ENCODE data around the gene TAF12.
"Not testable (repeated sequence)": the region's sequence is repeated elsewhere in the genome, so short reads cannot be mapped to it uniquely, and the experiment has no call there.

The TAF12 gene

DNA sequence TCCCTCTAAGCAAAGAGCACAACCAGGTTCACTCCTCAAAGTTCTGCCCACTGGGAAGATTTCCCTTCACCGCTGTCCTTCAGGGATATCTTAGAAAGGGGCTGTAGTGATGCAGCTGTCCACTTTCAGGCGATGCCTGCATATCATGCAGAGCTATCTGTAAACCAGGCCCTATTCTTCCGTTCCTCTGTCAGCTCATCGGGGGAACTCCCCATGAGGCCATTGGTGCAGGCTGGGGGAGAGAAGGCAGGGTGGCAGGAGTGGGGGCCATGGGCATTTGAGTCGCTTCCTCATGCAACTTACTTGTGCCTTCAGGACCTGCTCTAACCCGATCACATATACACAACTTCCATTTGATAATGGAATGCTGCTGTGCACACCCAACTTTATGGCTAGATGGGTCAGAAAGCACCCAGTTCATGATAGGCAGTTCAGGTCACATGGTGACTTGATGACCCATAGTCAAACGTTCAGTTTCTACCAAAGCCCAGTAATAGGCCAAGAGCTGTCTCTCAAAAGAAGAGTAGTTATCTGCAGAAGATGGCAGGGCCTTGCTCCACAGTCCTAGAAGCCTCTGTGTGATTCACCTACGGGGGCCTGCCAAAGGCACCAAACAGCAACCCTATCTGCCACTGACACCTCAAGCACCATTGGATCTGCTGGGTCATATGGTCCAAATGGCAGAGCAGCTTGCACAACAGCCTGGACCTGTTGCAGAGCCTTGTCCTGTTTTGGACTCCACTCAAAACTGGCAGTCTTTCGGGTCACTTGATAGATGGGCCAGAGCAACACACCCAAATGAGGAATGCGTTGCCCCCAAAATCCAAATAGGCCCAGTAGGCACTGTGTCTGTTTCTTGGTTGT lies 12.8 kb upstream of the TAF12 start:
- H3K4me1 ChIP-seq; H3K27me3 ChIP-seq (ENCODE audit: low read depth); H3K36me3 ChIP-seq (replicated peaks); in situ Hi-C loops (cut with MboI; ENCODE audit: low sequenced_read_pairs); H3K4me3 ChIP-seq; H3K9me3 ChIP-seq; DNase-seq (ENCODE audit: low spot score in 2 of 2): not testable (repeated sequence)

DNA sequence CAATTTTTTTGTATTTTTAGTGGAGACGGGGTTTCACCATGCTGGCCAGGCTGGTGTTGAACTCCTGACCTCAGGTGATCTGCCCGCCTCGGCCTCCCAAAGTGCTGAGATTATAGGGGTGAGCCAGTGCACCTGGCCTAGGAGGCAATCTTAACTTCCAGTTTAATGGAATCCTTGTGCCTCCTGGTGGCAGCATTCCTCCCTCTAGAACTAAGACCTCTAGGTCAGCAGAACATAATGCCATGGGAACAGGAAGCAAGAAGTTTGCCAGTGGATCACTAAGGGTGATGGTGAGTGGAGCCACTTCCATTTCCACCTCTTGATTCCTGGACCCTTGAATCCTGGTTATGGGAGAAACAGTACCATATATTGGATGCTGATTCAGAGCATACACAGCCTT lies 11.0 kb upstream of the TAF12 start:
- H3K4me3 ChIP-seq; in situ Hi-C loops (cut with MboI; ENCODE audit: low sequenced_read_pairs); H3K36me3 ChIP-seq (replicated peaks); H3K27me3 ChIP-seq (ENCODE audit: low read depth); H3K9me3 ChIP-seq; H3K4me1 ChIP-seq: not testable (repeated sequence)
- DNase-seq (ENCODE audit: low spot score in 2 of 2), result peak in 1 of 2 experiments; percentile 22

DNA sequence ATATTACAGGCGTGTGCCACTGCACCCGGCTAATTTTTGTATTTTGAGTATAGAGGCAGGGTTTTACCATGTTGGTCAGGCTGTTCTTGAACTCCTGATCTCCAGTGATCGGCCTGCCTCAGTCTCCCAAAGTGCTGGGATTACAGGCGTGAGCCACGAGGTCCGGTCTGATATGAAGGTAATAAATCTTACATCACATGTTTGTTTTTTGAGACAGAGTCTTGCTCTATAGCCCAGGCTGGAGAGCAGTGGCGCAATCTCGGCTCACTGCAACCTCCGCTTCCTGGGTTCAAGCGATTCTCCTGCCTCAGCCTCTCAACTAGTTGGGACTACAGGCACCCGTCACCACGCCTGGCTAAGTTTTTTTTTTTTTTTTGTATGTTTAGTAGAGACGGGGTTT lies 10.2 kb upstream of the TAF12 start:
- H3K4me1 ChIP-seq; H3K27me3 ChIP-seq (ENCODE audit: low read depth); DNase-seq (ENCODE audit: low spot score in 2 of 2); in situ Hi-C loops (cut with MboI; ENCODE audit: low sequenced_read_pairs); H3K9me3 ChIP-seq; H3K36me3 ChIP-seq (replicated peaks); H3K4me3 ChIP-seq: not testable (repeated sequence)

DNA sequence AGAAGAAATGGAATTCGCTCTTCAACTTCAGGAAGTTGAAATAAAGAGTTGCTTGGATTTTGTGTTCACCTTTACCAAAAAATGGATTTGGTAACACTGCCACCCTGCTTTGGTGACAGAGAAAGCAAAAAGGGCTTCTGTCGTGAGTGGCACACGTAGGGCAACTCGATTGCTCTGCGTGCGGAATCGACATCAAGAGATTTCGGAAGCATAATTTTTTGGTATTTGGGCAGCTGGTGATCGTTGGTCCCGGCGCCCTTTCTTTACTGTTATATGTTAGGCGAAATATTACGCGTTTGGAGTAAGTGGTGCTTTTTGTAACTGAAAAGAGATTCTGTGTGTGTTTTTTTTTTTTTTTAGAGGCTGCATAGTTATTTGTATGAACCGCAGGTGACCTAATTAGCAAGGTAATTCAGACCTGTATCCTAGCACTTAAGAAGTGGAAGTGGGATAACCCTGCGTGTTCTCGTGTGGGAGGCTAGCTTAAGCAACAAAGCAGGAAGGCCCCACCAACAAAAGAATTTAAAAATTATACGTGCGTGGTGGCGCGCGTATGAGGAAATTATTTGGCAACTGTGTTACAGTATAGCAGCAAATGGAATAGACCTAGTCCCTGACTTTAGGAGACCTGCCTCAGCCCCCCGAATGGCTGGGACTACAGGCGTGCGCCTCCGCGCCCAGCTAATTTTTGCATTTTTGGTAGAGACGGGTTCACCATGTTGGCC lies 5.8 kb upstream of the TAF12 start, which contains the start of gene RNU11:
TSS of gene RNU11 (plus strand) at position 127 of the 725 bp plus-strand sequence.
- peak within 1 kb of the TSS; percentile 13 for H3K4me3 ChIP-seq
- in situ Hi-C loops (cut with MboI; ENCODE audit: low sequenced_read_pairs), result loop anchor here (10.0 kb wide), 2 partner anchors 226 to 536 kb away; partner anchors contain the start of gene SRSF4
- H3K36me3 ChIP-seq (replicated peaks), result no peaks in the 10 kb centered on the region
- no peaks in the 10 kb centered on the region for H3K27me3 ChIP-seq (ENCODE audit: low read depth)
- H3K9me3 ChIP-seq, result no peaks in the 10 kb centered on the region
- H3K4me1 ChIP-seq, result peaks cover 17% of the 10 kb centered on the region
- DNase-seq (ENCODE audit: low spot score in 2 of 2), result peak; percentile 93 to 99

DNA sequence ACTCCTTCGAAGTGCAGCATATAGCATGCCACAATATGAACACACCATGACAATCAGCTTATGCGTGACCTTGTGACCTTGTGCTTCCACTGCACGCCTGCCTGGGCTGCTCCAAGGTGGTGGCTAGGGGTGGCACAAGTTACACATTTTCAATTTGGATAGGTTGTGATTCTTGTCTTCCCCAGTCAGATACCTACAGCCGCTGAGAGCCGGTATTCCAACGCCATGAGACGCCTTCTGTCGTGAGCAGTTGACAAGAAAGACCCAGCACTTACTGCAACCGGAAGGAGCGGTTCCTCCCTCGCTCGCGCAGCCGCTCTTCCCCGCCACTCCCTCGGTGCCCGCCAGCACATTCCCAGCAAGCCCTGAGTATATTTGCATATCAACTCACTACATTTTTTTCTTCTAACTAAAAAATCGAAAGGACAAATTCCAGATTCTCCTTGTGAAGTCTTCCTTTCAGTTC lies 5.2 kb upstream of the TAF12 start:
- H3K27me3 ChIP-seq (ENCODE audit: low read depth), result no peaks in the 10 kb centered on the region
- in situ Hi-C loops (cut with MboI; ENCODE audit: low sequenced_read_pairs), result loop anchor here (10.0 kb wide), 2 partner anchors 227 to 537 kb away; partner anchors contain the start of gene SRSF4
- H3K4me3 ChIP-seq, result peak overlapping the region; percentile 13
- no peaks in the 10 kb centered on the region for H3K36me3 ChIP-seq (replicated peaks)
- no peaks in the 10 kb centered on the region for H3K9me3 ChIP-seq
- peaks cover 19% of the 10 kb centered on the region for H3K4me1 ChIP-seq
- DNase-seq (ENCODE audit: low spot score in 2 of 2), result peak; percentile 90 to 94

DNA sequence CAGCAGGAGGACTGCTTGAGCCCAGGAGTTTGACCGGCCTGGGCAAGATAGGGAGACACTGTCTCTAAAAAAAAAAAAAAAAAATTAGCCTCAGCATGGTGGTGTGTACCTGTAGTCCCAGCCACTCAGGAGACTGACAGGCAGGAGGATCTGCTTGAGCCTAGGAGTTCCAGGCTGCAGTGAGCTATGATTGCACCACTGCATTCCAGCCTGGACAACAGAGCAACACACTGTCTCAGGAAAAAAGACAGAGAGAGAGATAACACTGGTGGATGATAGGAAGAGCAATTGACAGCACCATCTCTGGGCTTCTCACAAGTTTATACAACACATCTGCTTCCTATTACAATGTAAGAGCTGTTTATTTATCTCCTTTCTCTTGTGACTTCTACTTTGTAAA lies 3.2 kb upstream of the TAF12 start:
- Histone ChIP-seq H3K4me3 (no peak overlapping the region), H3K36me3 (replicated peaks) (0 out of 2 replicates have a peak, but pooled peaks cover 2% of the 10 kb centered on the region), H3K27me3 (ENCODE audit: low read depth) (no peaks in the 10 kb centered on the region), H3K9me3 (no peaks in the 10 kb centered on the region), H3K4me1 (peaks cover 19% of the 10 kb centered on the region)
- DNase-seq (ENCODE audit: low spot score in 2 of 2), result no peak
- in situ Hi-C loops (cut with MboI; ENCODE audit: low sequenced_read_pairs), result loop anchor here (10.0 kb wide), 2 partner anchors 229 to 539 kb away; partner anchors contain the start of gene SRSF4

DNA sequence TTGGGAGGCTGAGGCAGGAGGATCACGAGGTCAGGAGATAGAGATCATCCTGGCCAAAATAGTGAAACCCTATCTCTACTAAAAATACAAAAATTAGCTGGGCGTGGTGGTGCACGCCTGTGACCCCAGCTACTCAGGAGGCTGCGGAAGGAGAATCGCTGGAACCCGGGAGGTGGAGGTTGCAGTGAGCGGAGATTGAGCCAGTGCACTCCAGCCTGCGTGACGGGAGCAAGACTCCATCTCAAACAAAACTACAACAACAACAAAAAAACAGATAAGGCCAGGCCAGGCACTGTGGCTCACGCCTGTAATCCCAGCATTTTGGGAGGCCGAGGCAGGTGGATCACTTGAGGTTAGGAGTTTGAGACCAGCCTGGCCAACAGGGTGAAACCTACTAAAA lies 2.5 kb upstream of the TAF12 start:
- peaks cover 19% of the 10 kb centered on the region for H3K4me1 ChIP-seq
- not testable (repeated sequence) for H3K9me3 ChIP-seq; DNase-seq (ENCODE audit: low spot score in 2 of 2); H3K4me3 ChIP-seq; H3K27me3 ChIP-seq (ENCODE audit: low read depth); H3K36me3 ChIP-seq (replicated peaks)
- in situ Hi-C loops (cut with MboI; ENCODE audit: low sequenced_read_pairs), result loop anchor here (10.0 kb wide), 2 partner anchors 229 to 539 kb away; partner anchors contain the start of gene SRSF4

DNA sequence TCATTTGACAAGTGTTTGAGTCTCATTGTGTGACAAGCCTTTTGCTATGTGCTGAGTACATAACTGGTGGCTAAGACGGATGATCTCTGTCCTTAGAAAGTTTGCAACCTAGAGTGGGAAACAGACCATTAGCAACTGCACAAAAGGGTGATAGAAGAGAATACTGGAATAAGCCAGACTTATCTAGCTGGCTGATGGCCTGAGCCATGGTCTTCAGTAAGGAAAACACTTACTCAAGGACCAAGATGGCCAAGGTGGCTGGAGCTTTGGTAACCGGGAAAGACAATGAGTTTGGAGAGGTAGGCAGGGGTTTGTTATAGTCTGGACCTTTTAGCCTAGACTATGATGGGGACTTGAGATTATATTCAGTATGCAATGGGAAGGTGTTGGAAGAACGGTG lies 1.6 kb upstream of the TAF12 start:
- Histone ChIP-seq H3K4me1 (peaks cover 16% of the 10 kb centered on the region), H3K4me3 (no peak overlapping the region), H3K9me3 (no peaks in the 10 kb centered on the region), H3K36me3 (replicated peaks) (0 out of 2 replicates have a peak, but pooled peaks cover 2% of the 10 kb centered on the region), H3K27me3 (ENCODE audit: low read depth) (no peaks in the 10 kb centered on the region)
- in situ Hi-C loops (cut with MboI; ENCODE audit: low sequenced_read_pairs), result loop anchor here (10.0 kb wide), 2 partner anchors 230 to 540 kb away; partner anchors contain the start of gene SRSF4
- no peak for DNase-seq (ENCODE audit: low spot score in 2 of 2)

DNA sequence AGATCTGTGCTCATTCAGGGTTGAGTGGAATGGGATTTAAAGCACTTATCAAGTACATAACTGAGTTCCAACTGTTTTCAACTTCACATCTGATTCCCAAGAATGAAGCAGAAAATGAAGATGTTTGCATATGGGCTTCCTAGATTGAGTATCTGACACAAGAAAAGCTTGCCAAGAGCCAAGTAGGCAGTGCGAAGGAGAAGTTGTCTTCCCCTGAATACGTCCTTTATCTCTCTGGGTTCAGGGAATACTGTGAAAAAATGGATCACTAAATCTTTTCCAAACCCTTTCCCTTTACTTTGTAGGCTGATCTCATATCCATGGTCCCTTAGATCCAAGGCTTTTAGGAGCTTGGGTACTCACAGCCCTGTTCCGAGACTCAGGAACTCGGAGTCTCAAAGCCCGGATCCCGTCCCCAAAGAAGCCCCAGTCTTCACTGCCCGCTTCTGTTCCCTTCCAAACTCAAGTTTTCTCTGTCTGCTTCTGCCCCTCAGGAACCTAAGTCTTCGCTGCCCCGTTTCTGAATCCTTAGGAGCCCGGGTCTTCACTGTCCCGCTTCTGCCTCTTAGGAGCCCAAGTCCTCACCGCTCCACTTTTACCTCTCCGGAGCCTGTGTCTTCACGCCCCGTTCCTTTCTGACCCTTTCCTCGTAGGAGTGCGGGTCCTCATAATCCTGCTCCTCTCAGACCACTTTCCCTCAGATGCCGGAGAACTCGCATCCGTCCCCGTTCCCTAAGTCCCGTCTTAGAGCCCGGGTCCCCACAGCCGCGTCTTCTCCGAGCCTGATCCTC lies 616 bp downstream of the TAF12 start:
- DNase-seq (ENCODE audit: low spot score in 2 of 2), result no peak
- no peaks in the 10 kb centered on the region for H3K9me3 ChIP-seq
- 0 out of 2 replicates have a peak, but pooled peaks cover 2% of the 10 kb centered on the region for H3K36me3 ChIP-seq (replicated peaks)
- peaks cover 10% of the 10 kb centered on the region for H3K4me1 ChIP-seq
- H3K27me3 ChIP-seq (ENCODE audit: low read depth), result no peaks in the 10 kb centered on the region
- in situ Hi-C loops (cut with MboI; ENCODE audit: low sequenced_read_pairs), result loop anchor here (10.0 kb wide), 2 partner anchors 233 to 543 kb away; partner anchors contain the start of gene SRSF4
- peak overlapping the region; percentile 94 for H3K4me3 ChIP-seq

DNA sequence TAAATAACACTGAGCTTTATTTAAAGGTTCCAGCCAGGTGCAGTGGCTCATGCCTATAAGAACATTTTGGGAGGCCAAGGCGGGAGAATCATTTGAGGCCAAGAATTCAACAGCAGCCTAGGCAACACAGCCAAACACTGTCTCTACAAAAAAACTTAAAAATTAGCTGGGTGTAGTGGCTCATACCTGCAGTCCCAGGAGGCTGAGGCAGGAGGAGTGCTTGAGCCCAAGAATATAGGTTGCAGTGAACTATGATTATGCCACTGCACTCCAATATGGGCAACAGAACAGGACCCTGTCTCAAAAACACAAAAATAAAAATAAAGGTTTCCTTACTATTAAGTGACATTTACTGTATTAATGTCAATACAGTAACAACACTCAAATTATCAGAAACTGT lies 2.1 kb downstream of the TAF12 start:
- Histone ChIP-seq H3K4me3 (no peak overlapping the region), H3K4me1 (peaks cover 10% of the 10 kb centered on the region), H3K27me3 (ENCODE audit: low read depth) (no peaks in the 10 kb centered on the region), H3K9me3 (no peaks in the 10 kb centered on the region), H3K36me3 (replicated peaks) (0 out of 2 replicates have a peak, but pooled peaks cover 2% of the 10 kb centered on the region)
- DNase-seq (ENCODE audit: low spot score in 2 of 2), result peak; percentile 31 to 47
- in situ Hi-C loops (cut with MboI; ENCODE audit: low sequenced_read_pairs), result loop anchor here (10.0 kb wide), 2 partner anchors 234 to 544 kb away; partner anchors contain the start of gene SRSF4

DNA sequence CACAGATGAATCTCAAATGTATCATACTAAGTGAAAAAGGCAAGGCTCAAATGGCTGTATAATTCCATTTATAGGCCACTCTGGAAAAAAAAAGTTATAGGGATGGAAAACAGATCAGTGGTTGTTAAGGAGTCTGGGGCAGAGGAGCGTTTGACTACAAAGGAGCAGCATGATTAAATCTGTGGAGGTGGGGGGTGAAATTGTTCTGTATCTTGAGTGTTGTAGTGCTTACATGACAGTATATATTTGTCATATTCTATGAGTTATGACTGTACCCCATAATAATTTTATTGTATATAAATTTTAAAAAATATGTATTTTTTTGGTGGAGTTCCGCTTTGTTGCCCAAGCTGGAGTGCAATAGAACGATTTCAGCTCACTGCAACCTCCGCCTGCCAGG lies 10.3 kb downstream of the TAF12 start:
- H3K9me3 ChIP-seq, result no peaks in the 10 kb centered on the region
- H3K4me1 ChIP-seq, result no peaks in the 10 kb centered on the region
- no peak for DNase-seq (ENCODE audit: low spot score in 2 of 2)
- in situ Hi-C loops (cut with MboI; ENCODE audit: low sequenced_read_pairs), result no loop called here
- H3K27me3 ChIP-seq (ENCODE audit: low read depth), result no peaks in the 10 kb centered on the region
- H3K4me3 ChIP-seq, result no peak overlapping the region
- H3K36me3 ChIP-seq (replicated peaks), result no peaks in the 10 kb centered on the region

DNA sequence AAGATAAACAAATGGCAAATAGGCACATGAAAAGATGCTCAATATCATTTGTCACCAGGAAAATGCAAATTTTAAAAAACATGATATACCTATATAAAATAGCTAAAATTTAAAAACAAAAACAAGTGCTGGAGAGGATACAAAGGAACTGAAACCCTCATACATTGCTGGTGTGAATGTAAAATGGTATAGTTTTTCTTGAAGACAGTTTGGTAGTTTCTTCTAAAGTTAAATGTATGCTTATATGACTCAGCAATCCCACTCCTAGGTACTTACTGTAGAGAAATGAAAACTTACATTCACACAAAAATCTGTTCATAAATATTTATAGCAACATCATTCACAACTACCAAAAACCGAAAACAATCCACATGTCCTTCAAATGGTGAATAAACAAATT lies 11.2 kb downstream of the TAF12 start:
- no peak for DNase-seq (ENCODE audit: low spot score in 2 of 2)
- in situ Hi-C loops (cut with MboI; ENCODE audit: low sequenced_read_pairs), result no loop called here
- Histone ChIP-seq H3K4me1 (no peaks in the 10 kb centered on the region), H3K36me3 (replicated peaks) (no peaks in the 10 kb centered on the region), H3K4me3 (no peak overlapping the region), H3K9me3 (no peaks in the 10 kb centered on the region), H3K27me3 (ENCODE audit: low read depth) (no peaks in the 10 kb centered on the region)

DNA sequence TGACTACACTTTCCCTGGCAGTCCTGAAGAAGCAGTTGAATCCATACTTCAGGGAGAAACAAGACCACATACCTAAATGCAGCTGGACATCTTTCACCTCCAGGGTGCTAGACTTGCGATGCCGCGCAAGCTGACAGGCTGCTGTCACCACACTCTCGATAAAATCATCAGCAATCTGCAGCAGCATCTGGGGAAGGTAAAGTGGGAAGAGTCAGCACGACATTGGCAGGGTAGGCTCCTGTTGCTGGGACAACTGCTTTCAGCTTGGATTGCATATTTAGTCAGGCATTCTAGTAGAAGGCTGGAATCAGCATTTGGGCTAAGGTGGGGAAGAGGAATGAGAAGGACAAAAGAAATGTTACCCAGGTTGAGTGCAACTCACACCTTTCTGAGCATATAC lies 29.7 kb downstream of the TAF12 start:
- no peaks in the 10 kb centered on the region for H3K27me3 ChIP-seq (ENCODE audit: low read depth)
- no peak for DNase-seq (ENCODE audit: low spot score in 2 of 2)
- no peaks in the 10 kb centered on the region for H3K4me1 ChIP-seq
- in situ Hi-C loops (cut with MboI; ENCODE audit: low sequenced_read_pairs), result no loop called here
- H3K36me3 ChIP-seq (replicated peaks), result peaks cover 32% of the 10 kb centered on the region
- no peaks in the 10 kb centered on the region for H3K9me3 ChIP-seq
- H3K4me3 ChIP-seq, result no peak overlapping the region
